Erythroblast (primary cell): ENCODE results near the gene BPTF.
"Not testable (repeated sequence)": the region's sequence is repeated elsewhere in the genome, so short reads cannot be mapped to it uniquely, and the experiment has no call there.

Experiments
- GATA1 ChIP-seq: IDR thresholded peaks from 2 replicates; pipeline ENCODE4 v1.6.1; 2011; ENCODE audit warnings: low read depth, mild to moderate bottlenecking, control low read depth, low read length, moderate library complexity
- POLR2A ChIP-seq: IDR thresholded peaks from 2 replicates; pipeline ENCODE4 v1.6.1; 2011; ENCODE audit warnings: mild to moderate bottlenecking, low read length

DNA sequence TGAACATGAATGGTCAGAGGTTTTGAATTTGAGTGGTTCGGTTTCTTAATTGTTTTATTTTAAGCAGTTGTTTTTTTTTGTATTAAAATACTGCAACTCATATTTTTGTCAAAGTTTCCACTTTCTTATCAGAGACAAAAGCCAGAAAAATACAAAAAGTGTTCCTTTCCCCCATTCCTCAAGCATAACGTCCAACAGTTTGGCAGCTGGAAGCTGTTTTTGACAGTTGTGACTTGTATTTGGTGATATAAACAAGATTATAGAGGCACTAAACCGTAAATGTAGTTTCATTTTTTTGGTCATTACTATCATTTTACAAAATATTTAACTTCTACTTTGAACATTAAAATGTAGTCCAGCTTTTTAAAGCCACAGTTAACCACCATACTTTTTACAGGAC, 135.0 kb downstream of the BPTF start:
- not testable (repeated sequence) for TF ChIP-seq POLR2A, GATA1
